HG02870 (cell line): ENCODE data around the gene EXO1.
A peak's percentile ranks its signal among the peaks of the same experiment; 100 is the strongest.
"Not testable (repeated sequence)": the region's sequence is repeated elsewhere in the genome, so short reads cannot be mapped to it uniquely, and the experiment has no call there.

Experiments used
- ATAC-seq: cut with Tn5 transposase; IDR thresholded peaks from one replicate; pipeline ENCODE4 v1.9.1; 2021; ENCODE audit warnings: mild to moderate bottlenecking, moderate library complexity; ENCODE audit not compliant: unreplicated experiment

EXO1 gene

GRCh38 chr1:241847796-241848685, at the start of gene EXO1:
EXO1 (plus strand) TSS chr1:241848204; CDS start chr1:241850426, 2,222 bp downstream.
- ATAC-seq, result peak; percentile 93

GRCh38 chr1:241799416-241799815, 48.6 kb upstream of the EXO1 start:
- no peak for ATAC-seq

GRCh38 chr1:241800640-241801039, 47.4 kb upstream of the EXO1 start:
- no peak for ATAC-seq

GRCh38 chr1:241802863-241803262, 45.1 kb upstream of the EXO1 start:
- ATAC-seq, result no peak

- ATAC-seq, result not testable (repeated sequence)
Measured at GRCh38 chr1:241804706-241805105, 43.3 kb upstream of the EXO1 start.

DNA sequence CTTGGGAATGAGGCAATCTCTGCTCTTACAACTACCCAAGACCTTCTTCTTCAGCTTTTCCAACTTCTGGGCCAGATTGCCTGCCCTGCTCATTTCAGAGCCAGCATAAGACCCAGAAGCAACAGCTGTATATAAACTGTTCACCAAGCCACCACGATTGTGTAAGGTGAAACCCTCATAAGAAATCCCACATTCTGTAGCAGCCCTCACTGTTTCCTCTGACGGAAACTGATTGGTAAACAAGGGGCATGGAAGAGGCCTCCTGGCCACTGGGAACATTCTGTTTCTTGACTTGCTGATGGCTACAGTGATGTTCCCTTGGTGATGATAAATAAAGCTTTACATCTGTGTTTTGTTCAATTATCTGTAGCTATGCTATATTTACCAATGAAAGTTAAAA, 39.7 kb upstream of the EXO1 start:
- no peak for ATAC-seq

DNA sequence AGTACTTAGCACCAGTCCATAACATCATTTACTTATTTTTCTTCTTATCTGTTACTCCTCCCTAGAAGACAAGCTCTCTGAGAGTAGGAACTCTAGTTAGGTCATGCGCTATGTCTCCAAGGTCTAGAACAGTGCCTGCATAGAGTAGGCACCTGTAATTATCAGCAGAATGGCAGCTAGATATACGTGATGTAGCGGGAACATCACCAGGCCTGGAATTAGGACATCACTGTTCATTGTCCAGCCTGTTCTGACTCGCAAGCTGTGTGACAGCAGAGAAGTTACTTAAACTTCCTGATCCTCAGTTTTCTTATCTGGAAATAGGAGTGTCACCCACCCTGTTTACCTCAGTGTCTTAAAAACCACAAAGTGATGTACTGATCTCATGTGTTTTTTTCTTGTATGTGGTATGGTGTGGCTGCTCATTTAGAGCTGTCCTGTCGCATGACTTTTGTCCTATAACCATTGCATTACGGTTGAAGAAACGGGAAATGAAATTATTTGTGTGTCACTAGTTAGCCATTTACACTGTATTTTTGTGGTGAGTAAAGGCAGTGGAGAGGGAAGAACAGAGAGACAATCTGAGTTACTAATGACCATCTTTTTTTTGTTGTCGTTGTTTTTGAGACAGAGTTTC, 37.1 kb upstream of the EXO1 start:
- ATAC-seq, result peak; percentile 91

GRCh38 chr1:241813768-241814320, 34.2 kb upstream of the EXO1 start:
- ATAC-seq, result no peak

- no peak for ATAC-seq
Measured at GRCh38 chr1:241816008-241816407, 32.0 kb upstream of the EXO1 start.

DNA sequence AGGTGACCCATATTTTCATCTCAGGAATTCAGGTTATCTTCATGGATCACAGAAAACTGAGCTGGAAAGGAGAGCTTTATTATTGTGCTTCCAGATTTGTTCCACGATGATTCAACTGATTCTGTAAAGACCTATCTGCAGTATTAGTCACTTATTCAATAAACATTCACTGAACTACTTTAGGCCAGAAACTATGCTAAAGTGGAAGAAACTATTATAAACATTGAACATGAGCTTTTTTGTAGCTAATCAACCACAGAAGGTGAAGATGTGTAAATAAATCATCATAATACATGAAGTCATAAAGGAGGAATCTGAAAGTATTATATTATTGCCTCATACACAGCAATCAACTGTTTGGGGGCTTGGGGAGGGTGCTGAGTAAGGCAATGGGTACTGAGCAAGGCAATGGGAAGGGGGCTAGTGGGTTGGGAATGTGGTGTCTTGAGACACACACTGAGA, 30.6 kb upstream of the EXO1 start:
- no peak for ATAC-seq

DNA sequence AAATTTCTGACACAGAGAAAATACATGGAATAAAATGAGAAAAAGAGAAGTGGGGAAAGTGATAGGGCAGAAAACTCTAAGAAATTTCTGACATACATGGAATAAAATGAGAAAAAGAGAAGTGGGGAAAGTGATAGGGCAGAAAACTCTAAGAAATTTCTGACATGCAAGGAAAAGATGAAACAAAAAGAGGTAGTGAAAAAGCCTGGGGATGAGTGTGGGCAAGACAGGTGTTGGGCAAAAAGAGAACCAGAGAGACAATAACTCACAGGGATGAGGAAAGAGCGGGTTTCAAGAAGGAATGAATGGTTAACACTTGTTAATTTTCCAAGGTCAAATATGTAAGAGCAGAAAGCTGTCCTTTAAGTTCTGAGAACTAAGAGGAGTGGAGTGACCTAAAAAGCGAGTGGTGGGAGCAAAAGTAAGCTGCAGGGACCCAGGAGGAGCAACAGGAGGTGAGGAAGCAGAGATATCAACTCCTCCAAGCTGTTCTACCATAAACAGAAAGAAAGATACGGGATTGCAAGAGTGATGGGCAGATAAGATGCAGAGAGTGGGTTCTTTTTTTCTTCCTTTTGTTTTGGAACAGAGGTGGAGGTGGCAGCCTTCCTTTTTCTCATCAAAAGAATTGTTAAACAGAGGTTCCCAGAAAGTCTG, 29.9 kb upstream of the EXO1 start:
- peak; percentile 46 for ATAC-seq

GRCh38 chr1:241819340-241819866, 28.6 kb upstream of the EXO1 start:
- no peak for ATAC-seq

DNA sequence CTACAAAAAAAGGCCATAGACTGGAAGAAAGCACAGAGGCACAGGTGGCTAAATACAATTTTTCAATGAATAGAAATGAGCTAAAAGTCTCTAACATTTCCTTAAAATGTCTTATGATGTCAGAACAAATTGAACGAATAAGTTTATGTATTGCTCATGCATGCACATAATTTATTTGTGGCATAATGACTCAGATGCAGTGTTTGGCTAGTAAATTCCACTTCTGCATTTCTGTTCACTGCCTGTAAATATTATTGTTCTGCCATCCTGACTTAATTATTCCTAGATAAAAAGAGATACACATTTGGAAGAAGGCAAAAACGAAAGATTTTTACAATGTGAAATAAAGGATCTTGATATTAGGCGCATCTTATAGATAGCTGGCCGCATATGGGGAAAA, 26.6 kb upstream of the EXO1 start:
- no peak for ATAC-seq

- no peak for ATAC-seq
Measured at GRCh38 chr1:241822846-241823245, 25.2 kb upstream of the EXO1 start.

GRCh38 chr1:241823925-241824324, 24.1 kb upstream of the EXO1 start:
- ATAC-seq, result no peak

- ATAC-seq, result no peak
Measured at GRCh38 chr1:241825581-241825980, 22.4 kb upstream of the EXO1 start.

GRCh38 chr1:241826613-241827012, 21.4 kb upstream of the EXO1 start:
- ATAC-seq, result not testable (repeated sequence)

DNA sequence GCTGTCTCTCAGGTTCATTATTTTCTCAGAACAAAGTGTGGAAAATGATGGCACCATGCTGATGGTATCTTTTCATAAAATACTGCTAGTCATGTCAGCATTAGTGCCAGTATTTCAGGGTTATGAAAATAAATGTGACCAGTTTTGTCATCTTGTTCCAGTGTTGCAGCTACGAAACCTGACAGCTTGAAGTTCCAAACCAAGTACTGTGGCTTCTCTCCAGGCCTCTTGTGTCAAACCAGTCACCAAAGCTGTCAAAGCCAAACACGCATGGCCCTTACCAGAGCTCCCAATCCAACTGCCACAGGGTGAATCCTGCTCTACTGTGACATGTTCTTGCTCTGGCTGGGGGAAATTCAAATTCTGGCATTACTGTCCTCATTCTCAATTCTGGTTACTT, 20.7 kb upstream of the EXO1 start:
- ATAC-seq, result no peak

- no peak for ATAC-seq
Measured at GRCh38 chr1:241828463-241829021, 19.5 kb upstream of the EXO1 start.

GRCh38 chr1:241829468-241829867, 18.5 kb upstream of the EXO1 start:
- no peak for ATAC-seq
